DND-41 (cell line): Measurements from ENCODE around the gene TBC1D17.

Experiments
- EZH2 ChIP-seq: IDR thresholded peaks from 3 replicates; pipeline ENCODE4 v1.6.1; 2012; ENCODE audit warnings: borderline replicate concordance, low read depth, mild to moderate bottlenecking, moderate library complexity, low read length, inconsistent platforms; ENCODE audit not compliant: severe bottlenecking
- TF ChIP-seq, protein P1 (sequence below): IDR thresholded peaks from 2 replicates; pipeline ENCODE4 v1.5.1; 2012; ENCODE audit warnings: borderline replicate concordance, low read length, moderate library complexity, mild to moderate bottlenecking; ENCODE audit not compliant: poor library complexity, severe bottlenecking; ENCODE audit errors: extremely low read depth

DNA sequence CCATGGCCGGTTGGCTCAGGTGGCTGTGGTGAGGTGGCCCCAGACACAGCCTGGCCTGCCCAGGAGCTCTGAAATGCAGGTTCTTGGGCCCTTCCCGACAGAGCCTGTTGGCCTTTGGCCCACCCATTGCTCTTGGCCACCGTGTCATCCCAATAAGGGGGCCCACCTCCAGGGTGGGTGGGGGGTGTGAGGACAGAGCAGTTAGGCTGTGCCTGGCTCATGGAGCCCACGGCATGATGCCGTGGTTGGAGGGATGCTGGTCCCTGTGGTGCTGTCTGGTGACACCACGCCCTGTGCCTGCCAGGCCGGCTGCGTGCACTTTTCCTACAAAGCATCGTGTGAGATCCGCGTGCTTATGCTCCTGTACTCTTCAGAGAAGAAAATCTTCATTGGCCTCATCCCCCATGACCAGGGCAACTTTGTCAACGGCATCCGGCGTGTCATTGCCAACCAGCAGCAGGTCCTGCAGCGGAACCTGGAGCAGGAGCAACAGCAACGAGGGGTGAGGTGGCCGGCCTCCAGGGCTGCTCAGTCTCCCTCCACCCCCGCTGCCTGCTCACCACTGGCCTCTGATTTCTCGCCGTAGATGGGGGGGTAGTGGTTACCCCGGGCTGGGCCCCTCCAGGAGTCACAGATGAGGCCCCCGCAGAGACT, 17.7 kb upstream of the TBC1D17 start:
- TF ChIP-seq, protein P1, sequence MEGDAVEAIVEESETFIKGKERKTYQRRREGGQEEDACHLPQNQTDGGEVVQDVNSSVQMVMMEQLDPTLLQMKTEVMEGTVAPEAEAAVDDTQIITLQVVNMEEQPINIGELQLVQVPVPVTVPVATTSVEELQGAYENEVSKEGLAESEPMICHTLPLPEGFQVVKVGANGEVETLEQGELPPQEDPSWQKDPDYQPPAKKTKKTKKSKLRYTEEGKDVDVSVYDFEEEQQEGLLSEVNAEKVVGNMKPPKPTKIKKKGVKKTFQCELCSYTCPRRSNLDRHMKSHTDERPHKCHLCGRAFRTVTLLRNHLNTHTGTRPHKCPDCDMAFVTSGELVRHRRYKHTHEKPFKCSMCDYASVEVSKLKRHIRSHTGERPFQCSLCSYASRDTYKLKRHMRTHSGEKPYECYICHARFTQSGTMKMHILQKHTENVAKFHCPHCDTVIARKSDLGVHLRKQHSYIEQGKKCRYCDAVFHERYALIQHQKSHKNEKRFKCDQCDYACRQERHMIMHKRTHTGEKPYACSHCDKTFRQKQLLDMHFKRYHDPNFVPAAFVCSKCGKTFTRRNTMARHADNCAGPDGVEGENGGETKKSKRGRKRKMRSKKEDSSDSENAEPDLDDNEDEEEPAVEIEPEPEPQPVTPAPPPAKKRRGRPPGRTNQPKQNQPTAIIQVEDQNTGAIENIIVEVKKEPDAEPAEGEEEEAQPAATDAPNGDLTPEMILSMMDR: no peak
- no peak for TF ChIP-seq EZH2
